PC-9 (cell line): ENCODE results near the gene STEAP1. TPM values are rescaled to one million over a fixed set of nuclear protein-coding genes. Genes with fewer than 3 reads are reported as not detected.
A peak's percentile ranks its signal among the peaks of the same experiment; 100 is the strongest.
"Not testable (repeated sequence)": the region's sequence is repeated elsewhere in the genome, so short reads cannot be mapped to it uniquely, and the experiment has no call there.

ENCODE experiments used
- BruUV-seq: library from RNA; stranded (reverse); fragments of 400-500 nt; replicated peaks from 2 replicates; lab custom pipeline; 2021; lab: Mats Ljungman, UMichigan
- CTCF ChIA-PET: fragments of 300-600 bp; sonication (Branson Sonifier 250); formaldehyde crosslinking; loops from one replicate; lab custom pipeline; 2022; ENCODE audit warnings: antibody characterized with exemption; lab: Charles Lee
- POLR2A ChIA-PET: fragments of 300-600 bp; sonication (Branson Sonifier 250); formaldehyde crosslinking; loops from one replicate; lab custom pipeline; 2022; ENCODE audit warnings: antibody characterized with exemption; ENCODE audit not compliant: unreplicated experiment; lab: Charles Lee
- DNase-seq, 2 experiments: peaks; one replicate each; pipeline versions ENCODE4 v3.0.0 to v3.0.0-alpha.2; 2015 to 2022; ENCODE audit warnings: mixed read lengths in 1 of 2
- H2AFZ ChIP-seq: fragments of 200-600 bp; sonication (generic); 2 replicates; pipeline ENCODE4 v1.8.1; 2017; ENCODE audit warnings: antibody characterized with exemption
- H3F3A ChIP-seq: fragments of 200-600 bp; sonication (generic); 2 replicates; pipeline ENCODE4 v1.8.1; 2017; ENCODE audit warnings: antibody characterized with exemption, mild to moderate bottlenecking, low read depth; ENCODE audit not compliant: insufficient read depth
- H3K27ac ChIP-seq: fragments of 200-600 bp; sonication (generic); 2 replicates; pipeline ENCODE4 v1.6.1; 2016; ENCODE audit warnings: mixed run types
- H3K27me3 ChIP-seq: fragments of 200-600 bp; sonication (generic); 2 replicates; pipeline ENCODE4 v1.6.1; 2016; ENCODE audit warnings: low read depth, mixed run types; ENCODE audit not compliant: insufficient read depth
- H3K36me3 ChIP-seq: fragments of 200-600 bp; sonication (generic); 2 replicates; pipeline ENCODE4 v1.6.1; 2016; ENCODE audit warnings: low read depth, mixed run types
- H3K4me1 ChIP-seq: fragments of 200-600 bp; sonication (generic); replicated peaks from 2 replicates; pipeline ENCODE4 v1.6.1; 2016; ENCODE audit warnings: mixed run types; ENCODE audit not compliant: insufficient read depth
- H3K4me2 ChIP-seq: fragments of 200-600 bp; sonication (generic); 2 replicates; pipeline ENCODE4 v1.6.1; 2017; ENCODE audit warnings: mixed run types
- H3K4me3 ChIP-seq: fragments of 200-600 bp; sonication (generic); 2 replicates; pipeline ENCODE4 v1.6.1; 2016; ENCODE audit warnings: mixed run types
- H3K79me2 ChIP-seq: fragments of 200-600 bp; sonication (generic); 2 replicates; pipeline ENCODE4 v1.6.1; 2017; ENCODE audit warnings: low read depth, mixed run types
- H3K9me2 ChIP-seq: fragments of 200-600 bp; sonication (generic); 2 replicates; pipeline ENCODE4 v1.8.1; 2017; ENCODE audit warnings: mild to moderate bottlenecking; ENCODE audit not compliant: insufficient read depth
- H3K9me3 ChIP-seq: fragments of 200-600 bp; sonication (generic); 2 replicates; pipeline ENCODE4 v1.8.1; 2016; ENCODE audit warnings: low read depth; ENCODE audit not compliant: insufficient read depth
- H4K20me1 ChIP-seq: fragments of 200-600 bp; sonication (generic); 2 replicates; pipeline ENCODE4 v1.8.1; 2017; ENCODE audit not compliant: insufficient read depth
- CTCF ChIP-seq: fragments of 200-600 bp; sonication (generic); conservative IDR thresholded peaks from 2 replicates; pipeline ENCODE4 v1.6.1; 2017; ENCODE audit warnings: mixed run types, antibody characterized with exemption, mild to moderate bottlenecking, moderate library complexity
- EZH2 ChIP-seq: fragments of 200-600 bp; sonication (generic); IDR thresholded peaks from 2 replicates; pipeline ENCODE4 v1.8.0; 2017; ENCODE audit warnings: antibody characterized with exemption, low read depth
- intact Hi-C: fragments of 100-400 bp; cut with micrococcal nuclease; formaldehyde crosslinking; loops from one replicate; pipeline ENCODE4 v1.10.0; 2022; ENCODE audit not compliant: unreplicated experiment
- total RNA-seq: library from RNA; stranded (reverse); gene quantifications from 2 replicates; pipeline ENCODE4 v1.2.3, GENCODE V29; 2021

The STEAP1 gene
- total RNA-seq, 1 experiment from 2014 or later, result 6.5 TPM

DNA sequence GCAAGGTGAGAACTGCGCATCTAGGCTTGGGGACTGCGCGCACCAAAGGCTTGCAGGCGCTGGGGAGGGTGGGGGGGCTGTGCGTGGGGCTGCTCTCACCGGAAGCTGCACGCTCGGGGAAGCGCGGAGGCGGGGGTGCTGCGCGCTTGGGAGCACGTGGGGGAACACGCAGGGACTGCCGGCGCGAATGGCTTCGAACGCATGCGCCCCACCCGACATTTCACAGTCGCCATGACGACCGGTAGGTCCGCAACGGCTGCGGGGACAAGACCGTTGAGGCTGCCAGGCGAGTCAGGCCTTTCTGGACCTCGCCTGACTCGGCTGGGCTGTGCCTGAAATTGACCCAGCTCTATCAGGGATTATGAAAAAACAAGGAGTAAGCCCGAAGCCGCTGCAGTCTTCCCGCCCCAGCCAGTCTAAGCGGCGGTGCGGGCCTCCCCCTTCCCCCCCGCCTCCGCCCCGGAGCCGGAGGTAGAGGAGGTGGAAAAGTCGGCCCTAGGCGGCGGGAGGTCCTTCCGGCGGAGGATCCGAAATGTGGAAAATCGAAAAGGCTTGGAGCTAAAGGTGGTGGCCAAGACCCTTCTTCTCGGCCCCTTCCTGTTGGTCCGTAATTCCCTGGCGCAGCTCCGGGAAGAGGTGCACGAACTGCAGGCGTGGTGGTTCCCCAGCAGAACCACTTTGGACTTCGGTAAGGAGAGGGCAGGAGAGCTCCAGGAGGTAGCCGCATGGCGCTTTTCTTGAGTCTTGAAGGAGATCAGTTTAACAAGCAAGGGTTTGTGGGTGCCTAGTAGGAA is 34.9 kb upstream of the STEAP1 start:
- Histone ChIP-seq H3K79me2 (no peaks in the 10 kb centered on the region), H3K27ac (no peak overlapping the region), H3K9me3 (no peaks in the 10 kb centered on the region), H3K27me3 (no peaks in the 10 kb centered on the region), H3K4me1 (no peaks in the 10 kb centered on the region), H3K4me2 (no peak overlapping the region), H3K4me3 (no peak overlapping the region), H3K9me2 (no peaks in the 10 kb centered on the region), H2AFZ (no peak overlapping the region), H4K20me1 (no peaks in the 10 kb centered on the region), H3F3A (no peaks in the 10 kb centered on the region), H3K36me3 (no peaks in the 10 kb centered on the region)
- intact Hi-C loops, result loop anchor here (5.0 to 10.0 kb wide), 2 partner anchors 1572 to 1875 kb away; no protein-coding TSS in a partner anchor
- ChIA-PET POLR2A (no interaction called here), CTCF (no interaction called here)
- TF ChIP-seq EZH2 (no peak), CTCF (no peak)
- no TSS peak for BruUV-seq
- DNase-seq, result peak in 1 of 2 experiments; percentile 1

DNA sequence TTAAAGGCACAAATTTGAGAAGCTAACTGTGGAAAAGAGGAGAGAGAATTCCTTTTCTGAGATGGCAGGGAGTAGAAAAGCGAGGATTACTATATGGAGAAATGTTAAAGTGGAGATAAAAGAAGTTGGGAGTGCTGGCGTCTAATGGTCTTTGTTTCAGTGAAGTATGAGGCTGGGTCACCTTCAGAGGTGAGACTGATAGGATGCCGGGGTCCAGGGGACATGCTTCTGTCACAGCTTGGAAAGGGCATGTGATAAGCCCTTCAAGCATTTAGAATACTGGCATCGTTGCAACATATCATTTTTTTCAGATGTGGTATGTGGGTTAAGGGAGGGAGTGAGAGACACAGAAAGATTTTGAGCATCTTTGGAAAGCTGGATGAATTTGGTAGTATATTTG is 34.1 kb upstream of the STEAP1 start:
- H4K20me1 ChIP-seq, CTCF ChIA-PET, H3K27ac ChIP-seq, H3F3A ChIP-seq, intact Hi-C loops, H3K9me3 ChIP-seq, H3K4me2 ChIP-seq, H3K27me3 ChIP-seq, H2AFZ ChIP-seq, POLR2A ChIA-PET, H3K79me2 ChIP-seq, BruUV-seq, H3K4me3 ChIP-seq, DNase-seq, H3K9me2 ChIP-seq, H3K36me3 ChIP-seq, H3K4me1 ChIP-seq: not testable (repeated sequence)

DNA sequence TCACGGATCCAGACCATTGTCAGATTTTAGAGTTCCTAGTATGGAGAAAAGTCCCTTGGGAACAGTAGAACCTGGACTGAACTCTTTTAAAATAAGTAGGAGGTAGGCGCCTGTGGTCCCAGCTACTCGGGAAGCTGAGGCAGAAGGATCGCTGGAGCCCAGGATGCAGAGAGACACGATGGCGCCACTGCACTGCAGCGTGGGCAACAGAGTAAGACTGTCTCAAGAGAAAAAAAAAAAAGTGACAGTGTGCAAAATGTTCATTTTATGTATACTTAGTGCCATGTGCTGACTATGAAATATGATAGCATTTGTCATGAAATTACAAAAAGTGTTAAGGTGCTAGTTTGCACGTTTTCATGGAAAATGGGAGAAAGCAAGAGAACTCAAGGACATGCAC is 22.5 kb upstream of the STEAP1 start:
- intact Hi-C loops, H3K4me1 ChIP-seq, H3K27me3 ChIP-seq, DNase-seq, H3K9me3 ChIP-seq, H3K36me3 ChIP-seq, BruUV-seq, POLR2A ChIA-PET, CTCF ChIA-PET, H3K4me3 ChIP-seq, H3K4me2 ChIP-seq, H3K79me2 ChIP-seq, H3K27ac ChIP-seq, H3K9me2 ChIP-seq, H3F3A ChIP-seq, H2AFZ ChIP-seq, H4K20me1 ChIP-seq: not testable (repeated sequence)

DNA sequence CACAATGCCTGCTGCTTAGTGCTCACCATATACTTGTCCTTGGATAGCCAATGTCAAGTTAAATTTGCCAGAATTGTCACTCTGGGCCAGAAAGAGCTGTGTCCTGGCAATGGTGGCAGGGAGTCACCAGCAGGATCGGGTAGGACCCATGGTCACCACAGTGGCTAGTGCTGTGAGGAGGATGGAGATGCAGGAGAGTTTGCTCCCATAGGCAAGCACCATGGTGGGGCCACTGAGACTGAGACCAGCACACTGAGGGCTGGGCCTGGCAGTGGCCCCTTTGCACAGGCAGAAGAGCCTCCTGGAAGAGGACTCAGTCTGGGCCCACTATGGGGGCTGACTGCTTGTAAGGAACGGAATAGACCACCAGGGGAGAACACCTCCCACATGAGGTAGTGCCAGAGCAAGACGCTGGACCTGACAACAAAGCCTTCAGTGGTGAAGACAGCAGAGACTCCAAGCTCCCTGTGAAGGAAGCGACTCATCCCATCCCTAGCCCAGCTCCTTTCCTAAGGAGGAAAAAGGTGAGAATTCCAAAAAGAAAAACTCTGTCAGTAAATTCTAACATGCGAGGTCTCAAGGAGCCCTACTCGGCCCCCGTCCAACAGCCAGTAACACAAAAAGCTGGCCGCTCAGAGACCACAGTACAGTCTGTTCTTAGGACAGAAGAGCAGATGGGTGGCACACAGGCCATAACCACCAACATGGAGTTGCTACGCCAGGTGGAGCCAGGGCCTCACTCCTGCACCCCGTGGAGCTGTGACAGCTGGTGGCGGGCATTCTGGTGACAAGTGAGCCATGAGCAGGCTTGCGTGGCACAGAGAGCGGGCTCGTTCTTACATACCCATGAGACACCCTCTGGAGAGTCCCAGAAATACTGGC is 6.9 kb upstream of the STEAP1 start:
- H3K4me3 ChIP-seq, BruUV-seq, H3K36me3 ChIP-seq, H3K27ac ChIP-seq, H3K27me3 ChIP-seq, H3K79me2 ChIP-seq, DNase-seq, H3K9me3 ChIP-seq, H3K4me2 ChIP-seq, H4K20me1 ChIP-seq, H2AFZ ChIP-seq, H3F3A ChIP-seq, CTCF ChIA-PET, H3K9me2 ChIP-seq, H3K4me1 ChIP-seq: not testable (repeated sequence)
- intact Hi-C loops, result loop anchor here (10.0 kb wide), 1 partner anchor 1903 kb away; no protein-coding TSS in a partner anchor
- POLR2A ChIA-PET, result interaction anchor here (0.6 kb wide), 1 partner anchor 155 kb away, joined by 6 read pairs; no protein-coding TSS in a partner anchor
